H1 (cell line): ENCODE results near the gene CACNA2D4. TPM values are rescaled to one million over a fixed set of nuclear protein-coding genes. Genes with fewer than 3 reads are reported as not detected.

Source experiments
- NRF1 ChIP-seq: IDR thresholded peaks from 2 replicates; pipeline ENCODE4 v1.6.1; 2011; ENCODE audit warnings: mild to moderate bottlenecking, low read depth, low read length, improper control_type of control experiment
- polyA plus RNA-seq, 7 experiments: library from polyadenylated mRNA; depleted of rRNA in 3 of 7; stranded (reverse) in 5 of 7; unstranded in 2 of 7; fragments of >200 nt in 5 of 7; fragments of 200-250 nt in 2 of 7; gene quantifications; 1 replicate in 5 of 7; 2 replicates in 1 of 7; 4 replicates in 1 of 7; pipeline versions ENCODE4 v1.2.1 to v1.2.3, GENCODE V29; 2011 to 2013; ENCODE audit warnings: missing spikeins in 2 of 7, mixed read lengths in 2 of 7
- total RNA-seq: library from RNA; stranded (reverse); fragmentation: NEBNext Ultra II Directional; extraction: Animal tissue kit (Norgen Biotek cat#: 25700); gene quantifications from 2 replicates; pipeline ENCODE4 v1.2.1, GENCODE V29; 2021
- TF ChIP-seq, protein P1 (sequence below): fragments of 300-600 bp; sonication (generic); IDR thresholded peaks from 2 replicates; pipeline ENCODE4 v1.7.1; 2012; ENCODE audit warnings: low read length, moderate library complexity, mild to moderate bottlenecking, inconsistent platforms; ENCODE audit not compliant: insufficient replicate concordance

CACNA2D4 gene
- total and polyA plus RNA-seq, 2 of the 8 experiments (the other 6 are each of a cell fraction or from before 2014, with no cell fraction given): 0.44 to 0.88 TPM

DNA sequence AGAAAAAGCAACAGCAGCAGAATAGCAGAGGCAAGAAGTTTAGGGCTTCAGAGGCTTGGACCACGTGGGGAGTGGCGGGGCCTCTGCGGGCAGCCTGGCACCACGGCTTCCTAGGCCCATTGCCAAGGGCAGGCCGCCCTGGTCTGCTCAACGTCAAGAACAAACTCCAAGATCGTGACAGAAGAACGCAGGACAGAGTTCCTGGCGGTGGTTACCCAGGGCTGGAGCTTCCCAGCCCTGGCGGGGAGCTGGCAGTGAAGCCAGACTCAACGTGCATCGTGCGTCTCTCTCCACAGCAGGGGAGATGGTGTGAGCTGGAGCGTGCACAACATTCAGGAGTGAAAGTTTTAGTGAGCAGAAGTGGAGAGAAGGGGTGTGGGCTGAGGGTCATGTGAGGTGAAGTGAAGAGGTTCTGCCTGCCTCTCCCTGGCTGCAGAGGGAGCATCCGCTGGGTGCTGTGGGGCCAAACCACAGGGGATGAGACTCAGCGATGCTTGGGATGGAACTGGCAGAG lies 13.9 kb upstream of the CACNA2D4 start (continued):
- TF ChIP-seq, protein P1, sequence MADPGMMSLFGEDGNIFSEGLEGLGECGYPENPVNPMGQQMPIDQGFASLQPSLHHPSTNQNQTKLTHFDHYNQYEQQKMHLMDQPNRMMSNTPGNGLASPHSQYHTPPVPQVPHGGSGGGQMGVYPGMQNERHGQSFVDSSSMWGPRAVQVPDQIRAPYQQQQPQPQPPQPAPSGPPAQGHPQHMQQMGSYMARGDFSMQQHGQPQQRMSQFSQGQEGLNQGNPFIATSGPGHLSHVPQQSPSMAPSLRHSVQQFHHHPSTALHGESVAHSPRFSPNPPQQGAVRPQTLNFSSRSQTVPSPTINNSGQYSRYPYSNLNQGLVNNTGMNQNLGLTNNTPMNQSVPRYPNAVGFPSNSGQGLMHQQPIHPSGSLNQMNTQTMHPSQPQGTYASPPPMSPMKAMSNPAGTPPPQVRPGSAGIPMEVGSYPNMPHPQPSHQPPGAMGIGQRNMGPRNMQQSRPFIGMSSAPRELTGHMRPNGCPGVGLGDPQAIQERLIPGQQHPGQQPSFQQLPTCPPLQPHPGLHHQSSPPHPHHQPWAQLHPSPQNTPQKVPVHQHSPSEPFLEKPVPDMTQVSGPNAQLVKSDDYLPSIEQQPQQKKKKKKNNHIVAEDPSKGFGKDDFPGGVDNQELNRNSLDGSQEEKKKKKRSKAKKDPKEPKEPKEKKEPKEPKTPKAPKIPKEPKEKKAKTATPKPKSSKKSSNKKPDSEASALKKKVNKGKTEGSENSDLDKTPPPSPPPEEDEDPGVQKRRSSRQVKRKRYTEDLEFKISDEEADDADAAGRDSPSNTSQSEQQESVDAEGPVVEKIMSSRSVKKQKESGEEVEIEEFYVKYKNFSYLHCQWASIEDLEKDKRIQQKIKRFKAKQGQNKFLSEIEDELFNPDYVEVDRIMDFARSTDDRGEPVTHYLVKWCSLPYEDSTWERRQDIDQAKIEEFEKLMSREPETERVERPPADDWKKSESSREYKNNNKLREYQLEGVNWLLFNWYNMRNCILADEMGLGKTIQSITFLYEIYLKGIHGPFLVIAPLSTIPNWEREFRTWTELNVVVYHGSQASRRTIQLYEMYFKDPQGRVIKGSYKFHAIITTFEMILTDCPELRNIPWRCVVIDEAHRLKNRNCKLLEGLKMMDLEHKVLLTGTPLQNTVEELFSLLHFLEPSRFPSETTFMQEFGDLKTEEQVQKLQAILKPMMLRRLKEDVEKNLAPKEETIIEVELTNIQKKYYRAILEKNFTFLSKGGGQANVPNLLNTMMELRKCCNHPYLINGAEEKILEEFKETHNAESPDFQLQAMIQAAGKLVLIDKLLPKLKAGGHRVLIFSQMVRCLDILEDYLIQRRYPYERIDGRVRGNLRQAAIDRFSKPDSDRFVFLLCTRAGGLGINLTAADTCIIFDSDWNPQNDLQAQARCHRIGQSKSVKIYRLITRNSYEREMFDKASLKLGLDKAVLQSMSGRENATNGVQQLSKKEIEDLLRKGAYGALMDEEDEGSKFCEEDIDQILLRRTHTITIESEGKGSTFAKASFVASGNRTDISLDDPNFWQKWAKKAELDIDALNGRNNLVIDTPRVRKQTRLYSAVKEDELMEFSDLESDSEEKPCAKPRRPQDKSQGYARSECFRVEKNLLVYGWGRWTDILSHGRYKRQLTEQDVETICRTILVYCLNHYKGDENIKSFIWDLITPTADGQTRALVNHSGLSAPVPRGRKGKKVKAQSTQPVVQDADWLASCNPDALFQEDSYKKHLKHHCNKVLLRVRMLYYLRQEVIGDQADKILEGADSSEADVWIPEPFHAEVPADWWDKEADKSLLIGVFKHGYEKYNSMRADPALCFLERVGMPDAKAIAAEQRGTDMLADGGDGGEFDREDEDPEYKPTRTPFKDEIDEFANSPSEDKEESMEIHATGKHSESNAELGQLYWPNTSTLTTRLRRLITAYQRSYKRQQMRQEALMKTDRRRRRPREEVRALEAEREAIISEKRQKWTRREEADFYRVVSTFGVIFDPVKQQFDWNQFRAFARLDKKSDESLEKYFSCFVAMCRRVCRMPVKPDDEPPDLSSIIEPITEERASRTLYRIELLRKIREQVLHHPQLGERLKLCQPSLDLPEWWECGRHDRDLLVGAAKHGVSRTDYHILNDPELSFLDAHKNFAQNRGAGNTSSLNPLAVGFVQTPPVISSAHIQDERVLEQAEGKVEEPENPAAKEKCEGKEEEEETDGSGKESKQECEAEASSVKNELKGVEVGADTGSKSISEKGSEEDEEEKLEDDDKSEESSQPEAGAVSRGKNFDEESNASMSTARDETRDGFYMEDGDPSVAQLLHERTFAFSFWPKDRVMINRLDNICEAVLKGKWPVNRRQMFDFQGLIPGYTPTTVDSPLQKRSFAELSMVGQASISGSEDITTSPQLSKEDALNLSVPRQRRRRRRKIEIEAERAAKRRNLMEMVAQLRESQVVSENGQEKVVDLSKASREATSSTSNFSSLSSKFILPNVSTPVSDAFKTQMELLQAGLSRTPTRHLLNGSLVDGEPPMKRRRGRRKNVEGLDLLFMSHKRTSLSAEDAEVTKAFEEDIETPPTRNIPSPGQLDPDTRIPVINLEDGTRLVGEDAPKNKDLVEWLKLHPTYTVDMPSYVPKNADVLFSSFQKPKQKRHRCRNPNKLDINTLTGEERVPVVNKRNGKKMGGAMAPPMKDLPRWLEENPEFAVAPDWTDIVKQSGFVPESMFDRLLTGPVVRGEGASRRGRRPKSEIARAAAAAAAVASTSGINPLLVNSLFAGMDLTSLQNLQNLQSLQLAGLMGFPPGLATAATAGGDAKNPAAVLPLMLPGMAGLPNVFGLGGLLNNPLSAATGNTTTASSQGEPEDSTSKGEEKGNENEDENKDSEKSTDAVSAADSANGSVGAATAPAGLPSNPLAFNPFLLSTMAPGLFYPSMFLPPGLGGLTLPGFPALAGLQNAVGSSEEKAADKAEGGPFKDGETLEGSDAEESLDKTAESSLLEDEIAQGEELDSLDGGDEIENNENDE: no peak
- TF ChIP-seq NRF1: no peak
- TF ChIP-seq, all 59 proteins: peak for 0
